B cell (primary cell): ENCODE results near the gene IL17A. TPM values are rescaled to one million over a fixed set of nuclear protein-coding genes. Genes with fewer than 3 reads are reported as not detected.

Source experiments
- ATAC-seq: fragments of 200-7000 bp; cut with Tn5 transposase; one replicate; pipeline ENCODE4 v1.10.0; 2021; ENCODE audit warnings: low read depth, mild to moderate bottlenecking, moderate number of reproducible peaks, moderate library complexity
- CTCF ChIA-PET: fragments of 350-600 bp; sonication (Branson Sonifier 250); formaldehyde crosslinking; loops from one replicate; lab custom pipeline; 2021; ENCODE audit warnings: antibody characterized with exemption, inconsistent platforms; lab: Charles Lee
- POLR2A ChIA-PET: fragments of 350-600 bp; sonication (Branson Sonifier 250); formaldehyde crosslinking; loops from one replicate; lab custom pipeline; 2021; ENCODE audit warnings: antibody characterized with exemption; lab: Charles Lee
- DNase-seq: peaks from one replicate; pipeline ENCODE4 v3.0.0; 2013
- H2AFZ ChIP-seq: 2 replicates; pipeline ENCODE4 v1.6.1; 2012; ENCODE audit warnings: mild to moderate bottlenecking, low read depth, low read length; ENCODE audit not compliant: insufficient read depth, poor library complexity, severe bottlenecking
- H3K27ac ChIP-seq, 2 donors: 1 replicate in 1 of 2; 2 replicates in 1 of 2; pipeline ENCODE4 v1.5.1; 2012 to 2013; ENCODE audit warnings: low read length in 2 of 2, mild to moderate bottlenecking in 2 of 2, moderate library complexity in 1 of 2
- H3K27me3 ChIP-seq, 4 experiments: fragments of 200-600 bp in 1 of 4; sonication (generic) in 1 of 4; replicated peaks in 1 of 4; 1 replicate in 2 of 4; 2 replicates in 2 of 4; pipeline versions ENCODE4 v1.6.1 to v1.7.0; 2013 to 2016; ENCODE audit warnings: low read length in 3 of 4, mild to moderate bottlenecking in 2 of 4, mixed read lengths in 1 of 4, moderate library complexity in 1 of 4; ENCODE audit not compliant: insufficient read depth in 4 of 4, control insufficient read depth in 3 of 4; ENCODE audit errors: control extremely low read depth in 1 of 4
- H3K36me3 ChIP-seq, 2 experiments: replicated peaks in 1 of 2; 1 replicate in 1 of 2; 2 replicates in 1 of 2; pipeline versions ENCODE4 v1.6.1 to v1.7.1; 2013; ENCODE audit warnings: low read length in 1 of 2; ENCODE audit not compliant: insufficient read depth in 2 of 2, control insufficient read depth in 1 of 2; ENCODE audit errors: control extremely low read depth in 1 of 2, extremely low read depth in 1 of 2
- H3K4me1 ChIP-seq, 2 donors: fragments of 200-600 bp in 1 of 2; sonication (generic) in 1 of 2; 1 replicate in 1 of 2; 2 replicates in 1 of 2; pipeline versions ENCODE4 v1.5.1 to v1.6.1; 2013 to 2017; ENCODE audit warnings: low read length in 2 of 2; ENCODE audit not compliant: control insufficient read depth in 2 of 2, insufficient read depth in 2 of 2
- H3K4me2 ChIP-seq: replicated peaks from 2 replicates; pipeline ENCODE3; 2012; ENCODE audit warnings: mild to moderate bottlenecking, low read depth, low read length; ENCODE audit not compliant: poor library complexity, severe bottlenecking
- H3K4me3 ChIP-seq, 5 experiments: fragments of 200-600 bp in 1 of 5; sonication (generic) in 1 of 5; 1 replicate in 3 of 5; 2 replicates in 2 of 5; pipeline versions ENCODE4 v1.5.1 to v1.7.0; 2011 to 2016; ENCODE audit warnings: low read length in 4 of 5, mild to moderate bottlenecking in 4 of 5, low read depth in 2 of 5, control low read depth in 1 of 5, moderate library complexity in 1 of 5; ENCODE audit not compliant: insufficient read depth in 1 of 5; ENCODE audit errors: control extremely low read depth in 1 of 5, extremely low read depth in 1 of 5
- H3K79me2 ChIP-seq: fragments of 200-600 bp; sonication (generic); one replicate; pipeline ENCODE4 v1.6.0; 2016; ENCODE audit warnings: low read length; ENCODE audit not compliant: control insufficient read depth, insufficient read depth
- H3K9ac ChIP-seq: fragments of 200-600 bp; sonication (generic); 2 replicates; pipeline ENCODE4 v1.6.1; 2017; ENCODE audit warnings: mild to moderate bottlenecking, low read length, moderate library complexity
- H3K9me3 ChIP-seq, 3 donors: one replicate each; pipeline versions ENCODE4 v1.6.1 to v1.7.1; 2013; ENCODE audit warnings: low read length in 2 of 3; ENCODE audit not compliant: control insufficient read depth in 2 of 3, insufficient read depth in 1 of 3; ENCODE audit errors: control extremely low read depth in 1 of 3
- H4K20me1 ChIP-seq: 2 replicates; pipeline ENCODE4 v1.6.0; 2012; ENCODE audit warnings: mild to moderate bottlenecking, low read length; ENCODE audit not compliant: insufficient read depth, control insufficient read depth, poor library complexity, severe bottlenecking
- H3K27ac Mint-ChIP-seq: one replicate; pipeline ENCODE4 v1.8.0; 2021; ENCODE audit warnings: mixed read lengths
- H3K27me3 Mint-ChIP-seq: one replicate; pipeline ENCODE4 v1.8.0; 2021; ENCODE audit warnings: mixed read lengths
- H3K4me1 Mint-ChIP-seq: one replicate; pipeline ENCODE4 v1.8.0; 2021; ENCODE audit warnings: mixed read lengths
- H3K4me3 Mint-ChIP-seq: one replicate; pipeline ENCODE4 v1.8.0; 2021; ENCODE audit warnings: mixed read lengths
- H3K9me3 Mint-ChIP-seq: one replicate; pipeline ENCODE4 v1.8.0; 2022; ENCODE audit warnings: mixed read lengths; ENCODE audit not compliant: insufficient read depth
- EZH2 ChIP-seq: IDR thresholded peaks from 2 replicates; pipeline ENCODE4 v1.6.1; 2012; ENCODE audit warnings: borderline replicate concordance, low read depth, mild to moderate bottlenecking, moderate library complexity, low read length; ENCODE audit not compliant: insufficient read depth, poor library complexity, severe bottlenecking
- WGBS: methylation state at CpG from one replicate; pipeline ENCODE4 v1.1.5; 2013; ENCODE audit warnings: missing lambda C conversion rate; ENCODE audit not compliant: insufficient coverage; 5-methylcytosine and 5-hydroxymethylcytosine counted together
- intact Hi-C: fragments of 100-400 bp; cut with micrococcal nuclease; formaldehyde crosslinking; loops from one replicate; pipeline ENCODE4 v1.10.0; 2022
- polyA plus RNA-seq: library from polyadenylated mRNA; depleted of rRNA; stranded (reverse); fragments of >200 nt; gene quantifications from 2 replicates; pipeline ENCODE4 v1.2.3, GENCODE V29; 2012
- total RNA-seq, 2 donors: library from RNA; stranded (reverse); fragments of 120-200 nt in 1 of 2; gene quantifications; 1 replicate in 1 of 2; 2 replicates in 1 of 2; pipeline versions ENCODE4 v1.2.3 to v1.2.4, GENCODE V29; 2013 to 2022
- TF ChIP-seq, protein P1 (sequence below): fragments of 200-600 bp; IDR thresholded peaks from one replicate; pipeline ENCODE4 v1.8.0; 2022; ENCODE audit warnings: antibody characterized with exemption, mild to moderate bottlenecking

The IL17A gene
- total and polyA plus RNA-seq, 2 donors (not counting 1 experiment from before 2014, with no cell fraction given), result not detected

DNA sequence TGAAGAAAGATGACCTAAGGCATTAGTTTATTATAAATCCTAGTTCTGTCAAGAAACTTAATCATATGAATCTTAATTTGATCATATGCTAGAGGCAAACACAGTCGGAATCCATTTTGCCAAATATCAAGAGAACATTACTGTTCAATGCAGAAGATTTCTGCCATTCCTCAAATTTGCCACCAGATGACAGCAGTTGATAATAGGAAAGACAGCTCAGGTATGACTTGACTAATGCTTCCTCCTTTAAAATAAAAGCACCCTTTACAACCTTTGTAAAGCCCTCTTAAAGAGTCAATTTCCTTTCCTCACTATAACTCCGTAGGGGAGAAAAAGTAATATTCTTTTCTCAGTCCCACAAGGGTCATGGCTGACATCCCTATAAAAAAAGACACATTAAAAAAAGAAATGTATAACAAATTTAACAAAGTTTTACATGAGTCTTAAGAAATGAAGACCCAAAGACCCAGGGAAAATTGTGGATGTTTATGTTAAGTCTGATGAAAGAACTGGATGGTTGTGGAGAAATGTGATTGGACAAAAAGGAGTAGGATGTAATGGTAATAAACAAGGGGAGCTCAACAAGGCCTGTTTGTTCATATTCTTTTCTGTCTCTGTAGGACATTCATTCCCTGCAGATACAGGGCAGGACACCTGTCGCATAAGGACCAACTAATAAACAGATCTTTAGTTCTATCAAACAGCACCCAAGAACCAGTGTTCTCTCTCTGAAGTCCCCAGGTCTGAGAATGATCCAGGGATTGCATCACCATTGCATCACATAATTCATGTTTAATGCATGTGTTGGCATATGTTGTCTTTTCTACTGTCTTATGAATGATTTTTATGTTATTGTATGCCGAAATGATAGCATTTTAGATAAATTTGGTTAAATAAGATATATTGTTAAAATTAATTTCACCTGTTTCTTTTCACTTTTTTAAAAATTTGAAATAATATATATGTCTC is 23.0 kb upstream of the IL17A start:
- no peak for ATAC-seq
- no peaks in the 10 kb centered on the region for H3K4me1 ChIP-seq
- no peak for TF ChIP-seq EZH2
- TF ChIP-seq, protein P1, sequence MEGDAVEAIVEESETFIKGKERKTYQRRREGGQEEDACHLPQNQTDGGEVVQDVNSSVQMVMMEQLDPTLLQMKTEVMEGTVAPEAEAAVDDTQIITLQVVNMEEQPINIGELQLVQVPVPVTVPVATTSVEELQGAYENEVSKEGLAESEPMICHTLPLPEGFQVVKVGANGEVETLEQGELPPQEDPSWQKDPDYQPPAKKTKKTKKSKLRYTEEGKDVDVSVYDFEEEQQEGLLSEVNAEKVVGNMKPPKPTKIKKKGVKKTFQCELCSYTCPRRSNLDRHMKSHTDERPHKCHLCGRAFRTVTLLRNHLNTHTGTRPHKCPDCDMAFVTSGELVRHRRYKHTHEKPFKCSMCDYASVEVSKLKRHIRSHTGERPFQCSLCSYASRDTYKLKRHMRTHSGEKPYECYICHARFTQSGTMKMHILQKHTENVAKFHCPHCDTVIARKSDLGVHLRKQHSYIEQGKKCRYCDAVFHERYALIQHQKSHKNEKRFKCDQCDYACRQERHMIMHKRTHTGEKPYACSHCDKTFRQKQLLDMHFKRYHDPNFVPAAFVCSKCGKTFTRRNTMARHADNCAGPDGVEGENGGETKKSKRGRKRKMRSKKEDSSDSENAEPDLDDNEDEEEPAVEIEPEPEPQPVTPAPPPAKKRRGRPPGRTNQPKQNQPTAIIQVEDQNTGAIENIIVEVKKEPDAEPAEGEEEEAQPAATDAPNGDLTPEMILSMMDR, result peak; percentile 26
- Mint-ChIP-seq H3K4me3 (no peak overlapping the region), H3K4me1 (no peaks in the 10 kb centered on the region), H3K27me3 (peaks cover 10% of the 10 kb centered on the region), H3K9me3 (no peaks in the 10 kb centered on the region), H3K27ac (no peak overlapping the region)
- ChIA-PET POLR2A (no interaction called here), CTCF (interaction anchor here (0.9 to 1.3 kb wide), 3 partner anchors 8 to 99 kb away, joined by 3 read pairs; no protein-coding TSS in a partner anchor)
- DNase-seq, result peak; percentile 13
- no peak overlapping the region for H2AFZ ChIP-seq
- H3K9ac ChIP-seq, result no peak overlapping the region
- H3K4me2 ChIP-seq, result no peak overlapping the region
- no peaks in the 10 kb centered on the region for H4K20me1 ChIP-seq
- intact Hi-C loops, result loop anchor here (2.0 to 5.0 kb wide), 2 partner anchors 100 to 234 kb away; no protein-coding TSS in a partner anchor
- no peak overlapping the region for H3K4me3 ChIP-seq
- H3K27ac ChIP-seq, result no peak overlapping the region
- WGBS, result no CpG with 5 or more reads among the region's 4 CpGs
- no peaks in the 10 kb centered on the region for H3K36me3 ChIP-seq
- H3K79me2 ChIP-seq, result no peaks in the 10 kb centered on the region
- peaks cover 0 to 8% (median 0%) of the 10 kb centered on the region in 3 donors for H3K9me3 ChIP-seq
- no peaks in the 10 kb centered on the region for H3K27me3 ChIP-seq
